H1 (cell line): Measurements from ENCODE around the gene CYP2C18. TPM values are rescaled to one million over a fixed set of nuclear protein-coding genes. Genes with fewer than 3 reads are reported as not detected.
A peak's percentile ranks its signal among the peaks of the same experiment; 100 is the strongest.
"Not testable (repeated sequence)": the region's sequence is repeated elsewhere in the genome, so short reads cannot be mapped to it uniquely, and the experiment has no call there.

Experiments
- CTCF ChIA-PET: fragments of 300-600 bp; sonication (Branson Sonifier 250); formaldehyde crosslinking; loops from one replicate; lab custom pipeline; 2021; ENCODE audit not compliant: partially characterized antibody; lab: Charles Lee
- POLR2A ChIA-PET: fragments of 300-600 bp; sonication (Branson Sonifier 250); formaldehyde crosslinking; loops from one replicate; lab custom pipeline; 2021; ENCODE audit warnings: inconsistent platforms; ENCODE audit not compliant: partially characterized antibody; lab: Charles Lee
- DNase-seq, 2 experiments: peaks; one replicate each; pipeline versions ENCODE4 v3.0.0 to v3.0.0-alpha.2; 2010 to 2022; ENCODE audit warnings: low spot score in 2 of 2, low read depth in 1 of 2, mixed read lengths in 1 of 2
- FAIRE-seq: peaks from 2 replicates; lab custom pipeline; 2011; peaks lifted over from hg19 to GRCh38; lab: Jason Lieb, UNC
- H2AFZ ChIP-seq: 2 replicates; pipeline ENCODE4 v1.8.1; 2012; ENCODE audit warnings: low read length, inconsistent platforms
- H2AK5ac ChIP-seq: 2 replicates; pipeline ENCODE4 v1.6.1; 2013; ENCODE audit warnings: low read depth, low read length
- H2BK120ac ChIP-seq: replicated peaks from 2 replicates; pipeline ENCODE3; 2013; ENCODE audit warnings: low read depth, low read length, inconsistent platforms
- H2BK12ac ChIP-seq: 2 replicates; pipeline ENCODE4 v1.6.1; 2013; ENCODE audit warnings: low read depth, low read length
- H2BK15ac ChIP-seq: 2 replicates; pipeline ENCODE4 v1.6.1; 2013; ENCODE audit warnings: low read length
- H2BK20ac ChIP-seq: 2 replicates; pipeline ENCODE4 v1.6.1; 2013; ENCODE audit warnings: low read length
- H2BK5ac ChIP-seq: 2 replicates; pipeline ENCODE4 v1.6.1; 2013; ENCODE audit warnings: low read depth, low read length
- H3K14ac ChIP-seq: 2 replicates; pipeline ENCODE4 v1.6.1; 2013; ENCODE audit warnings: inconsistent platforms; ENCODE audit not compliant: insufficient read length
- H3K18ac ChIP-seq: 2 replicates; pipeline ENCODE4 v1.6.1; 2013; ENCODE audit warnings: low read length; ENCODE audit errors: extremely low read depth
- H3K23ac ChIP-seq: 2 replicates; pipeline ENCODE4 v1.6.1; 2013; ENCODE audit warnings: inconsistent platforms; ENCODE audit not compliant: insufficient read length
- H3K23me2 ChIP-seq: 2 replicates; pipeline ENCODE4 v1.6.1; 2013; ENCODE audit warnings: low read depth, low read length
- H3K27ac ChIP-seq: 2 replicates; pipeline ENCODE4 v1.6.1; 2011; ENCODE audit warnings: low read depth, low read length, inconsistent platforms
- H3K27me3 ChIP-seq, 4 experiments: replicated peaks in 1 of 4; 1 replicate in 1 of 4; 2 replicates in 3 of 4; pipeline versions ENCODE4 v1.6.1 to v1.8.1; 2011 to 2013; ENCODE audit warnings: low read length in 3 of 4, mild to moderate bottlenecking in 3 of 4, inconsistent platforms in 2 of 4, mixed read lengths in 2 of 4, moderate library complexity in 1 of 4; ENCODE audit not compliant: control insufficient read depth in 3 of 4, insufficient read depth in 3 of 4; ENCODE audit errors: extremely low read depth in 1 of 4
- H3K36me3 ChIP-seq, 4 experiments: 2 replicates each; pipeline versions ENCODE4 v1.6.1 to v1.8.1; 2011 to 2013; ENCODE audit warnings: mild to moderate bottlenecking in 4 of 4, low read length in 3 of 4, moderate library complexity in 2 of 4, control low read depth in 1 of 4, inconsistent platforms in 1 of 4; ENCODE audit not compliant: insufficient read depth in 4 of 4, control insufficient read depth in 2 of 4
- H3K4ac ChIP-seq: replicated peaks from 2 replicates; pipeline ENCODE3; 2013; ENCODE audit warnings: low read length, low read depth, mixed read lengths, inconsistent platforms; ENCODE audit not compliant: insufficient read length
- H3K4me1 ChIP-seq, 4 experiments: replicated peaks in 1 of 4; 1 replicate in 1 of 4; 2 replicates in 3 of 4; pipeline versions ENCODE4 v1.6.1 to v1.8.1; 2011 to 2013; ENCODE audit warnings: low read length in 3 of 4, inconsistent platforms in 2 of 4, mixed read lengths in 1 of 4; ENCODE audit not compliant: insufficient read depth in 4 of 4, control insufficient read depth in 3 of 4
- H3K4me2 ChIP-seq, 2 experiments: 2 replicates each; pipeline versions ENCODE4 v1.6.1 to v1.8.1; 2011 to 2013; ENCODE audit warnings: low read depth in 2 of 2, low read length in 2 of 2, control low read depth in 1 of 2, inconsistent platforms in 1 of 2, mild to moderate bottlenecking in 1 of 2; ENCODE audit not compliant: insufficient read depth in 1 of 2
- H3K4me3 ChIP-seq, 4 experiments: fragments of 200-600, 300-600 bp in 1 of 4; sonication (generic), shearing (Covaris generic), sonication (Bioruptor Twin) in 1 of 4; 2 replicates each; pipeline versions ENCODE4 v1.5.1 to v1.8.1; 2011 to 2016; ENCODE audit warnings: low read length in 4 of 4, low read depth in 3 of 4, control low read depth in 2 of 4, inconsistent platforms in 2 of 4, mild to moderate bottlenecking in 2 of 4, mixed read lengths in 1 of 4, moderate library complexity in 1 of 4; ENCODE audit not compliant: insufficient read depth in 2 of 4; ENCODE audit errors: extremely low read depth in 1 of 4
- H3K56ac ChIP-seq: replicated peaks from 2 replicates; pipeline ENCODE3; 2013; ENCODE audit warnings: low read depth, mild to moderate bottlenecking, mixed read lengths, low read length, inconsistent platforms; ENCODE audit not compliant: insufficient read length
- H3K79me1 ChIP-seq: 2 replicates; pipeline ENCODE4 v1.6.1; 2013; ENCODE audit warnings: low read depth, low read length, control low read depth
- H3K79me2 ChIP-seq, 2 experiments: 2 replicates each; pipeline versions ENCODE4 v1.6.1 to v1.8.1; 2012 to 2013; ENCODE audit warnings: low read length in 2 of 2, mild to moderate bottlenecking in 2 of 2, inconsistent platforms in 1 of 2; ENCODE audit not compliant: insufficient read depth in 2 of 2, control insufficient read depth in 1 of 2
- H3K9ac ChIP-seq, 4 experiments: replicated peaks in 1 of 4; 1 replicate in 1 of 4; 2 replicates in 3 of 4; pipeline versions ENCODE4 v1.6.1 to v1.8.1; 2011 to 2013; ENCODE audit warnings: low read depth in 3 of 4, low read length in 3 of 4, control low read depth in 2 of 4, mild to moderate bottlenecking in 2 of 4, moderate library complexity in 2 of 4, inconsistent platforms in 1 of 4; ENCODE audit errors: extremely low read depth in 1 of 4
- H3K9me3 ChIP-seq, 2 experiments: 2 replicates each; pipeline versions ENCODE4 v1.6.1 to v1.8.1; 2012 to 2013; ENCODE audit warnings: mild to moderate bottlenecking in 2 of 2, moderate library complexity in 2 of 2, control low read depth in 1 of 2, inconsistent platforms in 1 of 2, low read depth in 1 of 2, low read length in 1 of 2, mixed read lengths in 1 of 2; ENCODE audit not compliant: insufficient read depth in 2 of 2
- H4K20me1 ChIP-seq, 2 experiments: replicated peaks in 1 of 2; 2 replicates each; pipeline versions ENCODE3 to v1.8.1; 2011 to 2013; ENCODE audit warnings: inconsistent platforms in 2 of 2, low read length in 2 of 2, mild to moderate bottlenecking in 1 of 2; ENCODE audit not compliant: insufficient read depth in 2 of 2, control insufficient read depth in 1 of 2
- H4K5ac ChIP-seq: 2 replicates; pipeline ENCODE4 v1.6.1; 2013; ENCODE audit warnings: low read length, low read depth, mixed read lengths, inconsistent platforms; ENCODE audit not compliant: insufficient read length
- H4K8ac ChIP-seq: 2 replicates; pipeline ENCODE4 v1.8.0; 2013; ENCODE audit warnings: mild to moderate bottlenecking, moderate library complexity, low read length, inconsistent platforms; ENCODE audit not compliant: insufficient read depth; ENCODE audit errors: extremely low read depth
- H4K91ac ChIP-seq: replicated peaks from 2 replicates; pipeline ENCODE3; 2013; ENCODE audit warnings: low read length, mixed read lengths, inconsistent platforms; ENCODE audit not compliant: insufficient read length
- WGBS, 2 experiments: shearing (Covaris generic) in 1 of 2; methylation state at CpG; one replicate each; pipeline versions ENCODE4 v1.1.6 to v1.1.7; 2013 to 2015; ENCODE audit warnings: low lambda C conversion rate in 2 of 2, mixed read lengths in 2 of 2, inconsistent platforms in 1 of 2, low coverage in 1 of 2, missing lambda C conversion rate in 1 of 2; ENCODE audit not compliant: insufficient replicate concordance in 2 of 2, insufficient coverage in 1 of 2, insufficient read length in 1 of 2; ENCODE audit errors: extremely low coverage in 1 of 2, missing lambda C conversion rate in 1 of 2; 5-methylcytosine and 5-hydroxymethylcytosine counted together
- polyA plus RNA-seq, 7 experiments: library from polyadenylated mRNA; depleted of rRNA in 3 of 7; stranded (reverse) in 5 of 7; unstranded in 2 of 7; fragments of >200 nt in 5 of 7; fragments of 200-250 nt in 2 of 7; gene quantifications; 1 replicate in 5 of 7; 2 replicates in 1 of 7; 4 replicates in 1 of 7; pipeline versions ENCODE4 v1.2.1 to v1.2.3, GENCODE V29; 2011 to 2013; ENCODE audit warnings: missing spikeins in 2 of 7, mixed read lengths in 2 of 7
- total RNA-seq: library from RNA; stranded (reverse); fragmentation: NEBNext Ultra II Directional; extraction: Animal tissue kit (Norgen Biotek cat#: 25700); gene quantifications from 2 replicates; pipeline ENCODE4 v1.2.1, GENCODE V29; 2021

CYP2C18 gene
- total and polyA plus RNA-seq, 2 of the 8 experiments (the other 6 are each of a cell fraction or from before 2014, with no cell fraction given), result 0.17 TPM; not detected in 1

GRCh38 chr10:94682636-94683035 is 893 bp upstream of the CYP2C18 start:
- H2BK20ac ChIP-seq, H3K18ac ChIP-seq, H3K23me2 ChIP-seq, H3K79me1 ChIP-seq, H2BK15ac ChIP-seq, H3K79me2 ChIP-seq, POLR2A ChIA-PET, H4K91ac ChIP-seq, H3K56ac ChIP-seq, FAIRE-seq, H3K4me2 ChIP-seq, H2AK5ac ChIP-seq, H4K5ac ChIP-seq, H2BK5ac ChIP-seq, H3K9ac ChIP-seq, H3K27ac ChIP-seq, H3K27me3 ChIP-seq, H2BK12ac ChIP-seq, H3K23ac ChIP-seq, H4K8ac ChIP-seq, H4K20me1 ChIP-seq, H2BK120ac ChIP-seq, H3K14ac ChIP-seq, DNase-seq, H3K4me1 ChIP-seq, H3K9me3 ChIP-seq, H3K4me3 ChIP-seq, H3K4ac ChIP-seq, H3K36me3 ChIP-seq: not testable (repeated sequence)
- 88% methylated on average over 4 of the region's 4 CpGs; no CpG with 5 or more reads in 1 of the 2 experiments for whole genome bisulfite sequencing, 2 experiments
- H2AFZ ChIP-seq, result peak overlapping the region; percentile 6; the same call in 1 of the 2 replicates
- CTCF ChIA-PET, result interaction anchor here (1.2 kb wide), 1 partner anchor 54 kb away, joined by 4 read pairs; no protein-coding TSS in a partner anchor
